OCI-LY7 (cell line): Measurements from ENCODE around the gene TRIM36. TPM values are rescaled to one million over a fixed set of nuclear protein-coding genes. Genes with fewer than 3 reads are reported as not detected.
A peak's percentile ranks its signal among the peaks of the same experiment; 100 is the strongest.

Experiments used
- BruUV-seq: library from RNA; stranded (reverse); fragments of 400-500 nt; replicated peaks from 2 replicates; lab custom pipeline; 2021; lab: Mats Ljungman, UMichigan
- CTCF ChIA-PET: fragments of 300-600 bp; sonication (Branson Sonifier 250); formaldehyde crosslinking; loops from one replicate; lab custom pipeline; 2022; ENCODE audit warnings: antibody characterized with exemption; ENCODE audit not compliant: unreplicated experiment; lab: Charles Lee
- POLR2A ChIA-PET: fragments of 300-600 bp; sonication (Branson Sonifier 250); formaldehyde crosslinking; loops from one replicate; lab custom pipeline; 2022; ENCODE audit warnings: antibody characterized with exemption; lab: Charles Lee
- DNase-seq: peaks from one replicate; pipeline ENCODE4 v3.0.0-alpha.2; 2015; ENCODE audit warnings: low spot score
- H2AFZ ChIP-seq: fragments of 200-600 bp; sonication (generic), shearing (Covaris generic); 2 replicates; pipeline ENCODE4 v1.6.1; 2014; ENCODE audit warnings: mild to moderate bottlenecking, antibody characterized with exemption, low read length, moderate library complexity
- H3K27ac ChIP-seq: fragments of 200-600 bp; sonication (generic); 2 replicates; pipeline ENCODE4 v1.5.1; 2014; ENCODE audit warnings: mixed run types, low read depth, mild to moderate bottlenecking, moderate library complexity, low read length, inconsistent platforms; ENCODE audit not compliant: poor library complexity, severe bottlenecking
- H3K36me3 ChIP-seq: fragments of 200-600 bp; sonication (generic); 2 replicates; pipeline ENCODE4 v1.6.1; 2014; ENCODE audit warnings: mild to moderate bottlenecking, antibody characterized with exemption, low read length, moderate library complexity, mixed read lengths; ENCODE audit not compliant: insufficient read depth
- H3K4me1 ChIP-seq: fragments of 200-600 bp; sonication (generic); 2 replicates; pipeline ENCODE4 v1.5.1; 2014; ENCODE audit warnings: mild to moderate bottlenecking, low read length; ENCODE audit not compliant: insufficient read depth, poor library complexity, severe bottlenecking
- H3K4me2 ChIP-seq: fragments of 200-600 bp; sonication (generic); 2 replicates; pipeline ENCODE4 v1.6.1; 2014; ENCODE audit warnings: mild to moderate bottlenecking, low read length
- H3K4me3 ChIP-seq: fragments of 200-600 bp; sonication (generic); 2 replicates; pipeline ENCODE4 v1.5.1; 2014; ENCODE audit warnings: mild to moderate bottlenecking, low read depth, low read length; ENCODE audit not compliant: poor library complexity, severe bottlenecking
- H3K79me2 ChIP-seq: fragments of 200-600 bp; sonication (generic); 2 replicates; pipeline ENCODE4 v1.6.1; 2016; ENCODE audit warnings: low read depth, mild to moderate bottlenecking, low read length, moderate library complexity, mixed read lengths; ENCODE audit not compliant: insufficient read depth
- H3K9me2 ChIP-seq: fragments of 200-600 bp; sonication (generic); 2 replicates; pipeline ENCODE4 v1.6.1; 2016; ENCODE audit warnings: mild to moderate bottlenecking, low read length, mixed read lengths; ENCODE audit not compliant: insufficient read depth
- H3K9me3 ChIP-seq: fragments of 200-600 bp; sonication (generic); 2 replicates; pipeline ENCODE4 v1.6.1; 2014; ENCODE audit warnings: mild to moderate bottlenecking, mixed run types, low read length, mixed read lengths
- H4K20me1 ChIP-seq: fragments of 200-600 bp; sonication (generic); 2 replicates; pipeline ENCODE4 v1.6.1; 2014; ENCODE audit warnings: mild to moderate bottlenecking, antibody characterized with exemption, low read length, moderate library complexity, mixed read lengths; ENCODE audit not compliant: insufficient read depth
- CTCF ChIP-seq: fragments of 200-600 bp; sonication (generic); conservative IDR thresholded peaks from 2 replicates; pipeline ENCODE4 v1.5.1; 2014; ENCODE audit warnings: mild to moderate bottlenecking, antibody characterized with exemption, low read length, moderate library complexity, mixed read lengths
- EZH2phosphoT487 ChIP-seq: fragments of 200-600 bp; sonication (generic); IDR thresholded peaks from 2 replicates; pipeline ENCODE4 v1.6.1; 2018; ENCODE audit warnings: low read depth, borderline replicate concordance, mild to moderate bottlenecking, mixed run types, antibody characterized with exemption, low read length, moderate library complexity, mixed read lengths
- intact Hi-C: fragments of 100-400 bp; cut with micrococcal nuclease; formaldehyde crosslinking; loops from one replicate; pipeline ENCODE4 v1.10.0; 2022; ENCODE audit not compliant: unreplicated experiment
- total RNA-seq, 2 experiments: library from RNA; depleted of rRNA in 1 of 2; stranded (reverse); fragments of >200 nt in 1 of 2; shearing (Covaris generic) in 1 of 2; gene quantifications; 2 replicates each; pipeline ENCODE4 v1.2.3, GENCODE V29; 2014 to 2022

The TRIM36 gene
- total RNA-seq, 2 experiments from 2014 or later, result not detected

GRCh38 chr5:115168829-115169486 is 750 bp downstream of the TRIM36 start:
- Histone ChIP-seq H3K9me3 (peaks cover 8% of the 10 kb centered on the region; the same call in 1 of the 2 replicates), H2AFZ (no peak overlapping the region), H3K4me3 (peak overlapping the region; percentile 63), H3K4me2 (peak overlapping the region; percentile 75), H3K27ac (no peak overlapping the region), H3K4me1 (peaks cover 13% of the 10 kb centered on the region), H3K36me3 (no peaks in the 10 kb centered on the region), H3K9me2 (no peaks in the 10 kb centered on the region), H4K20me1 (no peaks in the 10 kb centered on the region), H3K79me2 (no peaks in the 10 kb centered on the region)
- no TSS peak for BruUV-seq
- peak; percentile 91 for TF ChIP-seq EZH2phosphoT487
- no peak for TF ChIP-seq CTCF
- intact Hi-C loops, result no loop called here
- CTCF ChIA-PET, result no interaction called here
- POLR2A ChIA-PET, result no interaction called here
- DNase-seq, result no peak

GRCh38 chr5:115166744-115167393 is 2.8 kb downstream of the TRIM36 start:
- no TSS peak for BruUV-seq
- intact Hi-C loops, result no loop called here
- TF ChIP-seq CTCF, result no peak
- no peak for TF ChIP-seq EZH2phosphoT487
- Histone ChIP-seq H3K9me3 (peaks cover 8% of the 10 kb centered on the region; the same call in 1 of the 2 replicates), H3K4me2 (no peak overlapping the region), H3K9me2 (no peaks in the 10 kb centered on the region), H2AFZ (no peak overlapping the region), H3K79me2 (no peaks in the 10 kb centered on the region), H3K4me1 (peaks cover 13% of the 10 kb centered on the region), H3K36me3 (no peaks in the 10 kb centered on the region), H3K27ac (no peak overlapping the region), H4K20me1 (no peaks in the 10 kb centered on the region), H3K4me3 (no peak overlapping the region)
- ChIA-PET POLR2A (no interaction called here), CTCF (no interaction called here)
- no peak for DNase-seq

- ChIA-PET CTCF (no interaction called here), POLR2A (no interaction called here)
- TF ChIP-seq EZH2phosphoT487 (no peak), CTCF (no peak)
- no peaks in the 10 kb centered on the region for H3K36me3 ChIP-seq
- no peak overlapping the region for H3K27ac ChIP-seq
- H3K4me1 ChIP-seq, result peaks cover 13% of the 10 kb centered on the region
- H2AFZ ChIP-seq, result no peak overlapping the region
- H3K4me2 ChIP-seq, result no peak overlapping the region
- intact Hi-C loops, result no loop called here
- DNase-seq, result no peak
- BruUV-seq, result no TSS peak
- H3K9me2 ChIP-seq, result no peaks in the 10 kb centered on the region
- H3K9me3 ChIP-seq, result peaks cover 8% of the 10 kb centered on the region; the same call in 1 of the 2 replicates
- no peaks in the 10 kb centered on the region for H3K79me2 ChIP-seq
- no peak overlapping the region for H3K4me3 ChIP-seq
- no peaks in the 10 kb centered on the region for H4K20me1 ChIP-seq
Measured at GRCh38 chr5:115165790-115166189, 3.9 kb downstream of the TRIM36 start.
